ENCODE results near the gene ERH. TPM values are rescaled to one million over a fixed set of nuclear protein-coding genes. Genes with fewer than 3 reads are reported as not detected.
A peak's percentile ranks its signal among the peaks of the same experiment; 100 is the strongest.

The ERH gene
- total RNA-seq, 1 experiment from 2014 or later = 245 TPM

GRCh38 chr14:69346710-69347109 lies 51.4 kb downstream of the ERH start:
- CTCF ChIA-PET = interaction anchor here (0.6 to 0.7 kb wide), 2 partner anchors 101 to 680 kb away, joined by 3 to 4 read pairs; no protein-coding TSS in a partner anchor
- no peaks in the 10 kb centered on the region for H3K9me3 Mint-ChIP-seq (ENCODE audit: unreplicated experiment)
- H3K4me3 Mint-ChIP-seq (ENCODE audit: unreplicated experiment) = no peak overlapping the region
- TF ChIP-seq CTCF (IDR thresholded peaks at IDR 0.05; ENCODE audit: unreplicated experiment) = peak; percentile 37
- POLR2A ChIA-PET = no interaction called here
- H3K27ac Mint-ChIP-seq (ENCODE audit: low read depth, unreplicated experiment) = no peak overlapping the region
- intact Hi-C loops (cut with micrococcal nuclease) = no loop called here
- no peaks in the 10 kb centered on the region for H3K4me1 Mint-ChIP-seq (ENCODE audit: insufficient read depth, unreplicated experiment)
- no peaks in the 10 kb centered on the region for H3K36me3 Mint-ChIP-seq (ENCODE audit: insufficient read depth, unreplicated experiment)
- BruUV-seq (replicated peaks) = no TSS peak
- DNase-seq (ENCODE audit: unreplicated experiment) = peak; percentile 38
- peaks cover 31% of the 10 kb centered on the region for H3K27me3 Mint-ChIP-seq (ENCODE audit: insufficient read depth, unreplicated experiment)

- Mint-ChIP-seq H3K27ac (ENCODE audit: low read depth, unreplicated experiment) (no peak overlapping the region), H3K27me3 (ENCODE audit: insufficient read depth, unreplicated experiment) (peaks cover 32% of the 10 kb centered on the region), H3K9me3 (ENCODE audit: unreplicated experiment) (no peaks in the 10 kb centered on the region), H3K36me3 (ENCODE audit: insufficient read depth, unreplicated experiment) (no peaks in the 10 kb centered on the region), H3K4me3 (ENCODE audit: unreplicated experiment) (no peak overlapping the region), H3K4me1 (ENCODE audit: insufficient read depth, unreplicated experiment) (no peaks in the 10 kb centered on the region)
- ChIA-PET POLR2A (no interaction called here), CTCF (interaction anchor here (0.6 kb wide), 1 partner anchor 160 kb away, joined by 5 read pairs; no protein-coding TSS in a partner anchor)
- TF ChIP-seq CTCF (IDR thresholded peaks at IDR 0.05; ENCODE audit: unreplicated experiment) = no peak
- intact Hi-C loops (cut with micrococcal nuclease) = no loop called here
- no TSS peak for BruUV-seq (replicated peaks)
- no peak for DNase-seq (ENCODE audit: unreplicated experiment)
These were observed 52.7 kb downstream of the ERH start for GRCh38 chr14:69345402-69345801.

GRCh38 chr14:69344171-69344570 lies 53.9 kb downstream of the ERH start:
- H3K27me3 Mint-ChIP-seq (ENCODE audit: insufficient read depth, unreplicated experiment) = peaks cover 32% of the 10 kb centered on the region

GRCh38 chr14:69342928-69343525 lies 55.1 kb downstream of the ERH start:
- H3K4me1 Mint-ChIP-seq (ENCODE audit: insufficient read depth, unreplicated experiment) = no peaks in the 10 kb centered on the region
- no peak for DNase-seq (ENCODE audit: unreplicated experiment)
- no peak for TF ChIP-seq CTCF (IDR thresholded peaks at IDR 0.05; ENCODE audit: unreplicated experiment)
- intact Hi-C loops (cut with micrococcal nuclease) = no loop called here
- H3K36me3 Mint-ChIP-seq (ENCODE audit: insufficient read depth, unreplicated experiment) = no peaks in the 10 kb centered on the region
- POLR2A ChIA-PET = interaction anchor here (0.6 kb wide), 1 partner anchor 11 kb away, joined by 3 read pairs; no protein-coding TSS in a partner anchor
- CTCF ChIA-PET = no interaction called here
- no TSS peak for BruUV-seq (replicated peaks)
- H3K9me3 Mint-ChIP-seq (ENCODE audit: unreplicated experiment) = no peaks in the 10 kb centered on the region
- peaks cover 39% of the 10 kb centered on the region for H3K27me3 Mint-ChIP-seq (ENCODE audit: insufficient read depth, unreplicated experiment)
- no peak overlapping the region for H3K4me3 Mint-ChIP-seq (ENCODE audit: unreplicated experiment)
- no peak overlapping the region for H3K27ac Mint-ChIP-seq (ENCODE audit: low read depth, unreplicated experiment)

More at GRCh38 chr14:69344171-69344570, 53.9 kb downstream of the ERH start:
- Mint-ChIP-seq H3K9me3 (ENCODE audit: unreplicated experiment) (no peaks in the 10 kb centered on the region), H3K4me1 (ENCODE audit: insufficient read depth, unreplicated experiment) (no peaks in the 10 kb centered on the region), H3K4me3 (ENCODE audit: unreplicated experiment) (no peak overlapping the region), H3K36me3 (ENCODE audit: insufficient read depth, unreplicated experiment) (no peaks in the 10 kb centered on the region), H3K27ac (ENCODE audit: low read depth, unreplicated experiment) (no peak overlapping the region)
- TF ChIP-seq CTCF (IDR thresholded peaks at IDR 0.05; ENCODE audit: unreplicated experiment) = no peak
- ChIA-PET POLR2A (no interaction called here), CTCF (interaction anchor here (0.9 kb wide), 1 partner anchor 41 kb away, joined by 3 read pairs; no protein-coding TSS in a partner anchor)
- DNase-seq (ENCODE audit: unreplicated experiment) = no peak
- no TSS peak for BruUV-seq (replicated peaks)
- intact Hi-C loops (cut with micrococcal nuclease) = no loop called here
